ENCODE results near the gene PTAFR. TPM values are rescaled to one million over a fixed set of nuclear protein-coding genes. Genes with fewer than 3 reads are reported as not detected.

The PTAFR gene
- total RNA-seq, 1 experiment from 2014 or later, result 0.09 TPM

DNA sequence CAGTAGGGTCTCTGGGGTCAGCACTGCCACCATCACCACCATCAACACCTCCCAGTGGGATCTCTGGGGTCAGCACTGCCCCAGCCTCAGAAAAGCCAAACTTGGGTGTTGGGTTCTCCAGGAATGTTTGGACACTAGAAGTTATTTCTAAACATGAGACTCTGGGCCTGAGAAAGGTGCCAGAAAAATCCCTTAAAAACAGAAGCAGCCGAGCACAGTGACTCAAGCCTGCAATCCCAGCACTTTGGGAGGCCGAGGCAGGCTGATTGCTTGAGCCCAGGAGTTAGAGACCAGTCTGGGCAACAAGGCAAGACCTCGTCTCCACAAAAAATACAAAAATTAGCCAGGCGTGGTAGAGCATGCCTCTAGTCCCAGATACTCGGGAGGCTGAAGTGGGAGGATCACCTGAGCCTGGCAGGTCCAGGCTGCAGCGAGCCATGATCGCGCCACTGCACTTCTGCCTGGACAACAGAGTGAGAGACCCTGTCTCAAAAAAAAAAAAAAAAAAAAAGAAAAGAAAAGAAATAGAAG, 470 bp downstream of the PTAFR start:
- Histone ChIP-seq H3K27me3 (replicated peaks; ENCODE audit: insufficient read depth, low read depth, low read length, poor library complexity) (no peaks in the 10 kb centered on the region), H3K27ac (ENCODE audit: low read depth, low read length, poor library complexity, severe bottlenecking) (no peak overlapping the region), H3K36me3 (ENCODE audit: insufficient read depth, low read length, poor library complexity, severe bottlenecking) (no peaks in the 10 kb centered on the region), H3K4me3 (ENCODE audit: low read depth, low read length, poor library complexity, severe bottlenecking) (no peak overlapping the region), H3K4me1 (ENCODE audit: insufficient read depth, low read length, poor library complexity, severe bottlenecking) (no peaks in the 10 kb centered on the region), H3K9me3 (ENCODE audit: low read depth, low read length, poor library complexity, severe bottlenecking) (no peaks in the 10 kb centered on the region)
- no TSS peak for BruUV-seq (replicated peaks)
- CTCF ChIA-PET, result no interaction called here
- DNase-seq (ENCODE audit: low spot score), result no peak
- POLR2A ChIA-PET (ENCODE audit: low non-redundant PET), result no interaction called here
- intact Hi-C loops (cut with micrococcal nuclease; ENCODE audit: unreplicated experiment), result no loop called here
- no peak for TF ChIP-seq EZH2 (IDR thresholded peaks at IDR 0.05; ENCODE audit: borderline replicate concordance, low read depth, low read length, poor library complexity, severe bottlenecking)
- TF ChIP-seq, protein P1, sequence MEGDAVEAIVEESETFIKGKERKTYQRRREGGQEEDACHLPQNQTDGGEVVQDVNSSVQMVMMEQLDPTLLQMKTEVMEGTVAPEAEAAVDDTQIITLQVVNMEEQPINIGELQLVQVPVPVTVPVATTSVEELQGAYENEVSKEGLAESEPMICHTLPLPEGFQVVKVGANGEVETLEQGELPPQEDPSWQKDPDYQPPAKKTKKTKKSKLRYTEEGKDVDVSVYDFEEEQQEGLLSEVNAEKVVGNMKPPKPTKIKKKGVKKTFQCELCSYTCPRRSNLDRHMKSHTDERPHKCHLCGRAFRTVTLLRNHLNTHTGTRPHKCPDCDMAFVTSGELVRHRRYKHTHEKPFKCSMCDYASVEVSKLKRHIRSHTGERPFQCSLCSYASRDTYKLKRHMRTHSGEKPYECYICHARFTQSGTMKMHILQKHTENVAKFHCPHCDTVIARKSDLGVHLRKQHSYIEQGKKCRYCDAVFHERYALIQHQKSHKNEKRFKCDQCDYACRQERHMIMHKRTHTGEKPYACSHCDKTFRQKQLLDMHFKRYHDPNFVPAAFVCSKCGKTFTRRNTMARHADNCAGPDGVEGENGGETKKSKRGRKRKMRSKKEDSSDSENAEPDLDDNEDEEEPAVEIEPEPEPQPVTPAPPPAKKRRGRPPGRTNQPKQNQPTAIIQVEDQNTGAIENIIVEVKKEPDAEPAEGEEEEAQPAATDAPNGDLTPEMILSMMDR (conservative IDR thresholded peaks at IDR 0.05; ENCODE audit: low read depth, low read length), result no peak

DNA sequence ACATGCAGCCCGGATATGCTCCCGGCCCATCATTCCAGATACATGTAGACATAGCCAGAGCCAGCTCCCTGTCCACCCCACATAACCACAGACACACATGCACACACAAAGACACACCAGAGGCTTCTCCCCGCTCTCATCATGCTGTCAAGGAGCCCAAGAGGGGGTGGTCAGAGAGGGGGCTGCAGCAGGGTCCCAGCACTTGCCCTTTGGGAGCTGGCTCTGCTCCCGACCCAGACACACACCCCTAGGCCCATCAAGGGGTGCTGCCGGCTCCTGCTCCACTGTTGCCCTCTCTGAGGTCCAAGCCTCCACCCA, 2.6 kb downstream of the PTAFR start:
- H3K27me3 ChIP-seq (replicated peaks; ENCODE audit: insufficient read depth, low read depth, low read length, poor library complexity), result no peaks in the 10 kb centered on the region
- CTCF ChIA-PET, result no interaction called here
- no peak overlapping the region for H3K4me3 ChIP-seq (ENCODE audit: low read depth, low read length, poor library complexity, severe bottlenecking)
- no TSS peak for BruUV-seq (replicated peaks)
- no peak for DNase-seq (ENCODE audit: low spot score)
- H3K9me3 ChIP-seq (ENCODE audit: low read depth, low read length, poor library complexity, severe bottlenecking), result no peaks in the 10 kb centered on the region
- no peaks in the 10 kb centered on the region for H3K36me3 ChIP-seq (ENCODE audit: insufficient read depth, low read length, poor library complexity, severe bottlenecking)
- intact Hi-C loops (cut with micrococcal nuclease; ENCODE audit: unreplicated experiment), result no loop called here
- no peak for TF ChIP-seq EZH2 (IDR thresholded peaks at IDR 0.05; ENCODE audit: borderline replicate concordance, low read depth, low read length, poor library complexity, severe bottlenecking)
- TF ChIP-seq, protein P1 (conservative IDR thresholded peaks at IDR 0.05; ENCODE audit: low read depth, low read length), result no peak
- no peak overlapping the region for H3K27ac ChIP-seq (ENCODE audit: low read depth, low read length, poor library complexity, severe bottlenecking)
- POLR2A ChIA-PET (ENCODE audit: low non-redundant PET), result no interaction called here
- no peaks in the 10 kb centered on the region for H3K4me1 ChIP-seq (ENCODE audit: insufficient read depth, low read length, poor library complexity, severe bottlenecking)

DNA sequence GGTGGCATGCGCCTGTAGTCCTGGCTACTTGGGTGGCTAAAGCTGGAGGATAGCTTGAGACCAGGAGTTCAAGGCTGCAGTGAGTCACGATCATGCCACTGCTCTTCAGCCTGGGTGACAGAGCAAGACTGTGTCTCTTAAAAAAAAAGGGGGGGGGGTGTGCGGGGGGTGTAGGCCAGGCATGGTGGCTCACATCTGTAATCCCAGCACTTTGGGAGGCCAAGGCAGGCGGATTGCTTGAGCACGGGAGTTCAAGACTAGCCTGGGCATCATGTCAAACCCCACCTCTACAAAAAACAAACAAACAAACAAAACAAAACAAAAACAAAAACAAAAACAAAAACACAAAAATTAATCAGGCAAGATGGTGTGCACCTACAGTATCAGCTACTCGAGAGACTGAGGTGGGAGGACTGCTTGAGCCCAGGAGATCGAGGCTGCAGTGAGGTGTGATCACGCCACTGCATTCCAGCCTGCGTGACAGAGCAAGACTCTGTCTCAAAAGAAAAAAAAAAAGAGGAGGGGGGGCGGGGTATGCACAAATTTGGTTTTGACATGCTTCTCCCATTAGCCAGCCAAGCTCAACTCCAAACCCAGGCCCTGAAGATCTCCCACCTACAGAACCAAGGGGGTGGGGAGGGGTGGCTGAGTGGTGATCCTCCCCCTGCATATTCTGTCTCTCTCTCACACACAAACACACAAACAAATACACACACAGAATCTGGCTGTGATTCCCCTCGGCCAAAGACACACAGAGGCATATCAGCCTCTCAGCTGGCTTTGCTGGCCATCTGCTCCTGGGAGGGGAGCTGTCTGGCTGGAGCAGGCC, 3.1 kb downstream of the PTAFR start:
- Histone ChIP-seq H3K27me3 (replicated peaks; ENCODE audit: insufficient read depth, low read depth, low read length, poor library complexity) (no peaks in the 10 kb centered on the region), H3K36me3 (ENCODE audit: insufficient read depth, low read length, poor library complexity, severe bottlenecking) (no peaks in the 10 kb centered on the region), H3K4me1 (ENCODE audit: insufficient read depth, low read length, poor library complexity, severe bottlenecking) (no peaks in the 10 kb centered on the region), H3K4me3 (ENCODE audit: low read depth, low read length, poor library complexity, severe bottlenecking) (no peak overlapping the region), H3K27ac (ENCODE audit: low read depth, low read length, poor library complexity, severe bottlenecking) (no peak overlapping the region), H3K9me3 (ENCODE audit: low read depth, low read length, poor library complexity, severe bottlenecking) (no peaks in the 10 kb centered on the region)
- ChIA-PET CTCF (no interaction called here), POLR2A (ENCODE audit: low non-redundant PET) (no interaction called here)
- BruUV-seq (replicated peaks), result no TSS peak
- no peak for TF ChIP-seq EZH2 (IDR thresholded peaks at IDR 0.05; ENCODE audit: borderline replicate concordance, low read depth, low read length, poor library complexity, severe bottlenecking)
- TF ChIP-seq, protein P1 (conservative IDR thresholded peaks at IDR 0.05; ENCODE audit: low read depth, low read length), result no peak
- DNase-seq (ENCODE audit: low spot score), result no peak
- intact Hi-C loops (cut with micrococcal nuclease; ENCODE audit: unreplicated experiment), result no loop called here
